ENCODE results near the gene TUBB.
"Not testable (repeated sequence)": the region's sequence is repeated elsewhere in the genome, so short reads cannot be mapped to it uniquely, and the experiment has no call there.

The TUBB gene

GRCh38 chr6:30717845-30718720, 2.1 kb upstream of the TUBB start:
- DNase-seq (ENCODE audit: low spot score), result not testable (repeated sequence)

- DNase-seq (ENCODE audit: low spot score), result no peak
These were observed 796 bp upstream of the TUBB start for GRCh38 chr6:30719356-30719755.

- peak; percentile 10 for DNase-seq (ENCODE audit: low spot score)
These were observed 616 bp downstream of the TUBB start for GRCh38 chr6:30720738-30721197.

GRCh38 chr6:30721198-30722024, 1.3 kb downstream of the TUBB start:
- DNase-seq (ENCODE audit: low spot score), result peak; percentile 85

GRCh38 chr6:30722025-30722279, 1.8 kb downstream of the TUBB start:
- DNase-seq (ENCODE audit: low spot score), result not testable (repeated sequence)

- peak; percentile 70 for DNase-seq (ENCODE audit: low spot score)
These were observed 2.3 kb downstream of the TUBB start for GRCh38 chr6:30722280-30723112.

GRCh38 chr6:30723159-30723842, 3.1 kb downstream of the TUBB start:
- DNase-seq (ENCODE audit: low spot score), result not testable (repeated sequence)

GRCh38 chr6:30723843-30724741, 3.9 kb downstream of the TUBB start:
- DNase-seq (ENCODE audit: low spot score), result not testable (repeated sequence)

- DNase-seq (ENCODE audit: low spot score), result no peak
These were observed 4.9 kb downstream of the TUBB start for GRCh38 chr6:30724906-30725667.

GRCh38 chr6:30725713-30726505, 5.8 kb downstream of the TUBB start:
- peak; percentile 21 for DNase-seq (ENCODE audit: low spot score)

GRCh38 chr6:30726506-30727413, 6.6 kb downstream of the TUBB start:
- DNase-seq (ENCODE audit: low spot score), result no peak

- DNase-seq (ENCODE audit: low spot score), result peak; percentile 50
These were observed 7.9 kb downstream of the TUBB start for GRCh38 chr6:30727920-30728553.

- peak; percentile 22 for DNase-seq (ENCODE audit: low spot score)
These were observed 10.7 kb downstream of the TUBB start for GRCh38 chr6:30730601-30731435.

- DNase-seq (ENCODE audit: low spot score), result no peak
These were observed 12.2 kb downstream of the TUBB start for GRCh38 chr6:30732237-30732943.

GRCh38 chr6:30735668-30736314, 15.6 kb downstream of the TUBB start:
- DNase-seq (ENCODE audit: low spot score), result no peak
